ENCODE measurements around the gene TCF12. TPM values are rescaled to one million over a fixed set of nuclear protein-coding genes. Genes with fewer than 3 reads are reported as not detected.

TCF12 gene
- polyA plus RNA-seq, 1 experiment = 447 TPM

DNA sequence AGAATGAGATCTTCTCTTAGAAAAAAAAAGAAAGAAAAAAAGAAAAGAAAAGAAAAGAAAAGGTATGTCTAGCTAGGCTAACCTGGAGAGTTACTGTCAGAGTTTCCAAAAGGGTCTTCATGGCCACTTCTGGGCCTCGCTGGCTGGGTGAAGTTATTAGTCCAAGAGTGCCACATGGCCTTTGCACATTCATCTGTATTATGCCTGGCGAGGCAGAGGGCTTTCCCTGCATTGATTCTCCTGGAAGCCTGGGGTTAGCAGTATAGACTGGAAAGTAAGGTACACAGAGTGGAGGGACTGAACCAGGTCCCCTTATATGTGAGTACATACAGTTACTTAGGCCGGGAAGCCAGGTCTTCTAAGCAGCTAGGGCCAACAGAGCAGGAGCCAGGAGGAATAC, 403.0 kb downstream of the TCF12 start:
- no peak for DNase-seq (ENCODE audit: low read depth, low spot score)
- POLR2A ChIA-PET = no interaction called here
- no peak for TF ChIP-seq CTCF (IDR thresholded peaks at IDR 0.05; ENCODE audit: low read depth, low read length)
- CTCF ChIA-PET = interaction anchor here (0.8 to 1.8 kb wide), 2 partner anchors 15 to 831 kb away, joined by 3 to 7 read pairs; no protein-coding TSS in a partner anchor
- Histone ChIP-seq H3K4me3 (ENCODE audit: low read depth, low read length) (no peak overlapping the region), H3K9me3 (ENCODE audit: control insufficient read depth, insufficient read depth, low read length) (peaks cover 3% of the 10 kb centered on the region; the same call in 1 of the 2 replicates), H3K27me3 (ENCODE audit: control insufficient read depth, insufficient read depth, low read length) (no peaks in the 10 kb centered on the region), H3K27ac (ENCODE audit: low read depth, low read length) (no peak overlapping the region)

- Histone ChIP-seq H3K9me3 (ENCODE audit: control insufficient read depth, insufficient read depth, low read length) (peaks cover 3% of the 10 kb centered on the region; the same call in 1 of the 2 replicates), H3K27ac (ENCODE audit: low read depth, low read length) (no peak overlapping the region), H3K4me3 (ENCODE audit: low read depth, low read length) (no peak overlapping the region), H3K27me3 (ENCODE audit: control insufficient read depth, insufficient read depth, low read length) (no peaks in the 10 kb centered on the region)
- ChIA-PET POLR2A (no interaction called here), CTCF (interaction anchor here (0.8 to 1.8 kb wide), 2 partner anchors 16 to 831 kb away, joined by 3 to 7 read pairs; no protein-coding TSS in a partner anchor)
- TF ChIP-seq CTCF (IDR thresholded peaks at IDR 0.05; ENCODE audit: low read depth, low read length) = no peak
- DNase-seq (ENCODE audit: low read depth, low spot score) = no peak
Measured at GRCh38 chr15:57321973-57322601, 403.6 kb downstream of the TCF12 start.

DNA sequence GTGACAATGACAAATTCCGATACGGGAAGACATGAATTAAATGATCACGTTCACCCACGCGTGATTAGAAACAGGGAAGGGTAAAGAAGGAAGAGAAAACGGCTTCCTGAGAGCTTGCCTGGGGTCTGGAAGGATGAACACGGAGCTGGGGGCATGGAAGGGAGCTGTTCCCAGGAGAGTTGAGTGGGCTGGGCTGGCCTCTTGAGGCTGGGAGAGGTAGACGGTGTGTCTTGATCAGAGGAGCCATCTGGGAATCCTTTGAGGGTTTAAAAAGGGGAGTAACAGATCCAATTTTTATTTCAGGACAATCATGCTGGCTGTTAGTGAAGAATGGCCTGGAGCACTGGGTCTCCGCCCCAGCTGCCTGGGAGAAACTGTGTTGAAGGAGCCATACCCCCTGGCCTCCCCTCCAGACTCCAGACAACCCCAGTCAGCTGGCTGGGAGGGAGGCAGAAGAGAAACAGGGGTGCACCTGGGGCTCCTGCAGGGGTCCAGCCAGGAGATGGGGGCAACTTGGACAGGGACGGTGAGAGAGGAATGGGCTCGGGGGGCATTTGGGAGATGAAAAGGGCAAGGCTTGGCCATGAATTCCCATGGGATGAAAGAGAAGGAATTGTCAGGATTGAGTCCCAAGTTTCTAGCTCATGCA, 404.3 kb downstream of the TCF12 start:
- Histone ChIP-seq H3K9me3 (ENCODE audit: control insufficient read depth, insufficient read depth, low read length) (peaks cover 3% of the 10 kb centered on the region; the same call in 1 of the 2 replicates), H3K27ac (ENCODE audit: low read depth, low read length) (no peak overlapping the region), H3K27me3 (ENCODE audit: control insufficient read depth, insufficient read depth, low read length) (no peaks in the 10 kb centered on the region), H3K4me3 (ENCODE audit: low read depth, low read length) (no peak overlapping the region)
- CTCF ChIA-PET = interaction anchor here (0.8 to 1.8 kb wide), 2 partner anchors 16 to 832 kb away, joined by 3 to 7 read pairs; no protein-coding TSS in a partner anchor
- DNase-seq (ENCODE audit: low read depth, low spot score) = no peak
- POLR2A ChIA-PET = no interaction called here
- no peak for TF ChIP-seq CTCF (IDR thresholded peaks at IDR 0.05; ENCODE audit: low read depth, low read length)

- Histone ChIP-seq H3K9me3 (ENCODE audit: control insufficient read depth, insufficient read depth, low read length) (peaks cover 3% of the 10 kb centered on the region; the same call in 1 of the 2 replicates), H3K27ac (ENCODE audit: low read depth, low read length) (no peak overlapping the region), H3K27me3 (ENCODE audit: control insufficient read depth, insufficient read depth, low read length) (no peaks in the 10 kb centered on the region), H3K4me3 (ENCODE audit: low read depth, low read length) (no peak overlapping the region)
- POLR2A ChIA-PET = no interaction called here
- no peak for TF ChIP-seq CTCF (IDR thresholded peaks at IDR 0.05; ENCODE audit: low read depth, low read length)
- CTCF ChIA-PET = no interaction called here
- no peak for DNase-seq (ENCODE audit: low read depth, low spot score)
Measured at GRCh38 chr15:57323299-57323805, 404.9 kb downstream of the TCF12 start.

Measured in AG04450 (cell line).